GOT3 (cell line): ENCODE results near the gene SPRR2B.
"Not testable (repeated sequence)": the region's sequence is repeated elsewhere in the genome, so short reads cannot be mapped to it uniquely, and the experiment has no call there.

Experiments used
- DNase-seq: peaks from one replicate; lab custom pipeline; 2025; ENCODE audit warnings: mixed read lengths; lab: John Stamatoyannopoulos, UW

Gene SPRR2B

DNA sequence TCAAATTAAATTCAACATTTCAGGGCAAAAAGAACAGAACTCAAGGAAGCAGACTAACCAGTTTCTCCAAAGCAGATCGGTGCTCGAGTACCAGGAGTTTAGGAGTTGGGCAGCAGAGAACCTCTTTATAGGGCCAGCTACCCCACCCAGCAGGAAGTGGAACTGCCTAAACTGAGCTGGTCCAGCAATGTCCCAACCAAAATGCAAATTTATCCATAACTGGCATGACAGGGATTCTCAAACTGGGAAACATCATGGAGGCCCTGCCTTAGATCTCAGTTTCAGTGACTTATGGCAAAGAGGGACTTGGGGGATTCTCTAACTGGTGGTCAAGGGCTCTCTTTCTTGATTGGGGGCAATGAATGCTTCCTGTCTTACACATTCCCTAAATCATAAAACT is at the start of gene SPRR2B:
Gene SPRR2B (minus strand): TSS at position 101 of the 400 bp plus-strand sequence. CDS start 772 bp downstream, outside the sequence.
- no peak for DNase-seq

DNA sequence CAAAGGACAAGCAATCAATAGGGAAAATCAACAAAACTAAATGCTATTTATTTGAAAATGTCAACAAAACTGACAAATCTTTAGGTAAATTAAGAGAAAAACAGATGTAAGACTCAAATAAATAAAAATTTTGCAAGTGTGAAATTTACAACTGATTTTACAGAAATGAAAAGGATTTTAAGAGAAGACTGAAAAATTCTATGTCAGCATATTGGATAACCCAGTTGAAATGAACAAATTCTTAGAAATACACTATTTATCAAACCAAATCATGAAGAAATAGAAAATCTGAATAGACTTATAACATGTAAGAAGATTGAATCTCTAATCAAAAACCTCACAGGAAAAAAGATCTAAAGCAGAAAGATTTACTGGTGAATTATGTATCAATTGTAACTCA is 49.5 kb upstream of the SPRR2B start:
- no peak for DNase-seq

DNA sequence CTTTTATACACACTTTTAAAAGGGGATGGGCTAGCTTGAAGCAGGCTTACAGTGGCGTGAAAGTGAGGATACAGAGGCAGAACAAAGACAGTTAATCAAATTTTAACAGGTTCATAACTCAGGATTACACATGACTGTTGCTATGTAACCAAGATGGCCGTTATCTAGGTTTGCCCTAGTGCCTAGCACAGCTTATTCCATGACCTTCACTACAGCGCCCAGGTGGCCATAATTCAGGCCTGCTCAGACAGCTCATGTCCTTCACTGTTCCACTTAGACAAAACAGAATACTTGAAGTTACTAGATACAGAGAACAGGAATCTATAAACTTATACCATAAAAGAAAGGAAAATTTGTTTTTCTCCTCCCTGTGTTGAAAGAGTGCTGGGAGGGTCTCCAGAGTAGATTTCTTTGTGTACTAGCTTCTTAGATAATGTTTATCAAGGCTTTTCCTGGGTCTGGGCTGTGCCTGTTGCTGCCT is 48.1 kb upstream of the SPRR2B start:
- no peak for DNase-seq

DNA sequence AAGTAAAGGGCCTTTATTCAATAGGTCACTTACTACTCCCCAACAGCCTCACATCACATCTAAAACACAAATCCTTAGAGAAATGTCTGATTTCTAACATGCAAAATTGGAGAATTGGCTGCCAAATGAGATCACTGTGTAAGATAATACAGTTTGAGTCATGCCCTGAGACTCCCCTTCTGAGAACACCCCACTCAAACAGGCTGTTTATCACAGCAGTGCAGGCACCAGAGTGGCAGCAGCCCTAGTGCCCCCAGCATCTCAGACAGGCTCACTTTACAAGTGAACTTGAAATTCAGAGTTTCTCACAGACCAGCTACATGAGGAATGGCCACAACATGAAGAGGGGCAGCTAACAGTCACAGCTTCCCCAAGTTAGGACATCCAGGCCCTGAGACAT is 43.9 kb upstream of the SPRR2B start:
- DNase-seq = not testable (repeated sequence)

DNA sequence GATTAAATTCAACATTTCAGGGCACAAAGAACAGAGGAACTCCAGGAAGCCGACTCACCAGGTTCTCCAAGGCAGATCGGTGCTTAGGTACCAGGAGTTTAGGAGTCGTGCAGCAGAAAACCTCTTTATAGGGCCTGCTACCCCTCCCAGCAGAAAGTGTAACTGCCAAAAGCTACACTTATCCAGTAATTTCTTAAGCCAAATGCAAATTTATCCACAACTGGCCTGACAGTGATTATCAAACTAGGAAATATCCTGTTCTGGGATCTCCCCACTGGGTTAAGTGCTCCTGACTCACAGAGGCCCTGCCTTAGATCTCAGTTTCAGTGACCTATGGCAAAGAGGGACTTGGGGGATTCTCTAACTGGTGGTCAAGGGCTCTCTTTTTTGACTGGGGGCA is 42.0 kb upstream of the SPRR2B start, which contains the start of gene SPRR2F:
Gene SPRR2F (minus strand): TSS at position 101 of the 400 bp plus-strand sequence. CDS start 783 bp downstream, outside the sequence.
- no peak for DNase-seq

DNA sequence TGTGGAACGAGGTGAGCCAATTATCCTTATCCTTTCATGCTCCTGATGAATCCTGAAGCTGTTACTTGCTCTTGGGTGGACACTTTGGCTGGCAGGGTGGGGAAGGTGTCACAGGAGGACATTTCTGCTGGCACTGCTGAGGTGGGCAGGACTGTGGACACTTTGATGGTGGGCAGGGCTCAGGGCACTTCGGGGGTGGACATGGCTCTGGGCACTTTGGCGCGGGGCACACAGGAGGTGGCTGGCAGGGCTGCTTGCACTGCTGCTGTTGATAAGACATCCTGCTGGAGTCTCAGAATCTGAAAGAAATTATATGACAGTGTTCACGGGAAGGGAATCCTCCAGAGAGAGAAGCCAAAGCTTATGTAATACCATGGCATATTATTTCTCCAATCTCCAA is 41.0 kb upstream of the SPRR2B start:
- DNase-seq = not testable (repeated sequence)

DNA sequence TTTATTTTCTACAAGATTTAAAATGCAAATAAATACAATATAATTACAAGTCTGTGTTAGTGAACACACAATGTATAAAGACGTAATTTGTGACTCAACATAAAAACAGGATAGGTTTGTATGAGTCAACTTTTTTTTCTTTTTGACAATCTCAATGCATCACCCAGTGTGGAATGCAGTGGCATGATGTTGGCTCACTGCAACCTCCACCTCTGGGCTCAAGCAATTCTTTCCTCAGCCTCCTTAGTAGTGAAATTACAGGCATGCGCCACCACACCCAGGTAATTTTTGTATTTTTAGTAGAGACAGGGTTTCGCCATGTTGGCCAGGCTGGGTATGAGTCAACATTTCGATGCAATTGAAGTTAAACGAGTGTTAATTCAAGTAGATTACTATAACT is 28.8 kb upstream of the SPRR2B start:
- no peak for DNase-seq

DNA sequence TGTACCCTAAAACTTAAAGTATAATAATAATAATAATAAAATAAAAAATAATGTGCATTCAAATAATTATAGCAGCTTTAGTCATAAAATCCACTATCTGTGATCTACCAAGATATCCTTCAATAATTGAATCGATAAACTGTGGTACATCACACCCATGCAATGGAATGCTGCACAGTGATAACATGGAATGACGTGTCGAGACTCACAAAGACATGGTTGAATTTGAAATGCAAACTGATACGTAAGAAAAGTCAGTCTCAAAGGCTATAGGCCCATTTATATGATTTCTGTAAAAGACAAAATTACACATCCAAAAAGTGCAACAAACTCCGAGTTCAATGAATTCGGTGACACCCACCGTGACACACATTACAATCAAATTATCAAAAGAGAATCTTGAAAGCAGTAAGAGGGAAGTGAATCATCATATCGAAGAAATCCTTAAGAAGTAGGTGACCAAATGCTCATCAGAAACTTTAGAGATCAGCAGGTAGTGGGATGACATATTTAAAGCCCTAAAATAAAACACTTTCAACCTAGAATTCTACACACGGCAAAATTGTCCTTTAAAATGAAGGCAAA is 28.1 kb upstream of the SPRR2B start:
- DNase-seq = no peak

DNA sequence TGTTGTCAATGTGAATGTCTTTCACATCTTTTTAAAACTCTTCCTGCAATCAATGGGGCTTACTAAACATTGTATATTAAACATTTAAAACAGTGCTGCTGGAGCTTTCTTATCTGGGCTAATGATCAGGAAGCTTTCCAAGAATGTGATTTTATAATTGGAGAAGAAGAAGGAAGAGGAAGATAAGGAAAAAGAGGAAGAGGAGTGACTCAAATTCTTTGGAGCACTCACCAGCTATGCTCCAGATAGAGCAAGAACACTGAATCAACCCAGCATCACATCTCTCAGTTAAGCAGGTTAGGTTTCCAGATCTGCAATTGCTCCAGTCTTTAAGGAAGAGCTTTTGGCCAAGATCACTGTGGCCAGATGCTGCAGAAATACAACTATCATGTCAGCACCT is 24.4 kb upstream of the SPRR2B start:
- no peak for DNase-seq

DNA sequence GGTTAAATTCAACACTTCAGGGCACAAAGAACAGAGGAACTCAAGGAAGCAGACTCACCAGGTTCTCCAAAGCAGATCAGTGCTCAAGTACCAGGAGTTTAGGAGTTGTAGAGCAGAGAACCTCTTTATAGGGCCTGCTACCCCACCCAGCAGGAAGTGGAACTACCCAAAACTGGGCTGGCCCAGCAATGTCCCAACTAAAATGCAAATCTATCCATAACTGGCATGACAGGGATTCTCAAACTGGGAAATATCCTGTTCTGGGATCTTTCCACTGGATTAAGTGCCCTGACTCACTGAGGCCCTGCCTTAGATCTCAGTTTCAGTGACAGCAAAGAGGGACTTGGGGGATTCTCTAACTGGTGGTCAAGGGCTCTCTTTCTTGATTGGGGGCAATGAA is 23.0 kb upstream of the SPRR2B start, which contains the start of gene SPRR2E:
Gene SPRR2E (minus strand): TSS at position 101 of the 400 bp plus-strand sequence. CDS start 775 bp downstream, outside the sequence.
- DNase-seq = no peak

DNA sequence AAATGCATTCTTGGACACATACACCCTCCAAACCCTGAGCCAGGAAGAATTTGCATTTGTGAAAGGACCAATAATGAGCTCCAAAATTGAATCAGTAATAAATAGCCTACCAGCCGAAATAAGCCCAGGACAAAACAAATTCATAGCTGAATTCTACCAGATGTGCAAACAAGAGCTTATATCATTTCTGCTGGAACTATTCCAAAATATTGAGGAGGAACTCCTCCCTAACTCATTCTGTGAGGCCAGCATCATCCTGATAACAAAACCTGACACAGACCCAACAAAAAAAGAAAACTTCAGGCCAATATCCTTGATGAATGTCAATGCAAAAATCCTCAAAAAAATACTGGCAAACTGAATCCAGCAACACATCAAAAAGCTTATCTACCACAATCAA is 16.2 kb upstream of the SPRR2B start:
- DNase-seq = no peak

DNA sequence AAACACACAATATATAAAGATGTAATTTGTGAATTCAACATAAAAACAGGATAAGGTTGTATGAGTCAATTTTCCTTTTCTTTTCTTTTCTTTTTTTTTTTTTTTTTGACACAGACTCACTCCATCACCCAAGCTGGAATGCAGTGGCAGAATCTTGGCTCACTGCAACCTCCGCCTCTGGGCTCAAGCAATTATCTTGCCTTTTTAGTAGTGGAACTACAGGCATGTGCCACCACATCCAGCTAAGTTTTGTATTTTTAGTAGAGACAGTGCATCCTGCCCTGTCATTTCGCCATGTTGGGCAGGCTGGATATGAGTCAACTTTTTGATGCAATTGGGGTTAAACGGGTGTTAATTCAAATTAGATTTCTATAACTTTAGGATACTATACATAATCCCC is 10.3 kb upstream of the SPRR2B start:
- DNase-seq = no peak

DNA sequence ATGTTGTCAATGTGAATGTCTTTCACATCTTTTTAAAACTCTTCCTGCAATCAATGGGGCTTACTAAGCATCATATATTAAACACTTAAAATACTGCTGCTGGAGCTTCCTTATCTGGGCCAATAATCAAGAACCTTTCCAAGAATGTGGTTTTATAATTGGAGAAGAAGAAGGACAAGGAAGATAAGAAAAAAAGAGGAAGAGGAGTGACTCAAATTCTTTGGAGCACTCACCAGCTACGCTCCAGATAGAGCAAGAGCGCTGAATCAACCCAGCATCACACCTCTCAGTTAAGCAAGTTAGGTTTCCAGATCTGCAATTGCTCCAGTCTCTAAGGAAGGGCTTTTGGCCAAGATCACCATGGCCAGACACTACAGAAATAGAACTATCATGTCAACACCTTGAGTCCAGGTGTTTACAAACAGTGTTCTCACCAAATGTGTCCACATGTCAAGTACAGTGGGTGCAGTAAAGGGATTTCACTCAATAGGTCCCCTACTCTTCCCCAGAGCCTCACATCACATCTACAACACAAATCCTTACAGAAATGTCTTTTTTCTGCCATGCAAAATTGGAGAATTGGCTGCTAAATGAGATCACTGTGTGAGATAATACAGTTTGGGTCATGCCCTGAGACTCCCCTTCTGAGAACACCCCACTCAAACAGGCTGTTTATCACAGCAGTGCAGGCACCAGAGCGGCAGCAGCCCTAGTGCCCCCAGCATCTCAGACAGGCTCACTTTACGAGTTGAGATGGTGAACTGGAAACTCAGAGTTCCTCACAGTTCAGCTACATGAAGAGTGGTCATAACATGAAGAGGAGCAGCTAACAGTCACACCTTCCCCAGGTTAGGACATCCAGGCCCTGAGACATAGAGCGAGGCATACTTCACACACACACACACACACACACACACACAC is 1.7 kb upstream of the SPRR2B start:
- no peak for DNase-seq

DNA sequence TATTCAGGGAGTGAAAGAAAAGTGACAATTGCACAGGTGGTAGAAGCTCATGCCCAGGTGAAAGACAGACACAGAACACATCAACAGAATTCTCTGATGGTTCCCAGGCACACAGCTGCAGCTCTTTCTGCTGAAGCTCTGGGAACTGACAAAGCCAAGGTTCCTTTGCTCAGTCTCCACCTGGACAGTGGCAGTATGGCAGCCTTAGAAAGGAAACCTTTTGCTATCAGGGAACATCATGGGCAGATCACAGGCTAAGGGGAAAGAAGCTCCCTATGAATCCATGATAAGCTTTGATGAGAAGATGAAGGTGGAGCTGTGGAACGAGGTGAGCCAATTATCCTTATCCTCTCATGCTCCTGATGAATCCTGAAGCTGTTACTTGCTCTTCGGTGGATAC is 1.2 kb downstream of the SPRR2B start:
- no peak for DNase-seq

DNA sequence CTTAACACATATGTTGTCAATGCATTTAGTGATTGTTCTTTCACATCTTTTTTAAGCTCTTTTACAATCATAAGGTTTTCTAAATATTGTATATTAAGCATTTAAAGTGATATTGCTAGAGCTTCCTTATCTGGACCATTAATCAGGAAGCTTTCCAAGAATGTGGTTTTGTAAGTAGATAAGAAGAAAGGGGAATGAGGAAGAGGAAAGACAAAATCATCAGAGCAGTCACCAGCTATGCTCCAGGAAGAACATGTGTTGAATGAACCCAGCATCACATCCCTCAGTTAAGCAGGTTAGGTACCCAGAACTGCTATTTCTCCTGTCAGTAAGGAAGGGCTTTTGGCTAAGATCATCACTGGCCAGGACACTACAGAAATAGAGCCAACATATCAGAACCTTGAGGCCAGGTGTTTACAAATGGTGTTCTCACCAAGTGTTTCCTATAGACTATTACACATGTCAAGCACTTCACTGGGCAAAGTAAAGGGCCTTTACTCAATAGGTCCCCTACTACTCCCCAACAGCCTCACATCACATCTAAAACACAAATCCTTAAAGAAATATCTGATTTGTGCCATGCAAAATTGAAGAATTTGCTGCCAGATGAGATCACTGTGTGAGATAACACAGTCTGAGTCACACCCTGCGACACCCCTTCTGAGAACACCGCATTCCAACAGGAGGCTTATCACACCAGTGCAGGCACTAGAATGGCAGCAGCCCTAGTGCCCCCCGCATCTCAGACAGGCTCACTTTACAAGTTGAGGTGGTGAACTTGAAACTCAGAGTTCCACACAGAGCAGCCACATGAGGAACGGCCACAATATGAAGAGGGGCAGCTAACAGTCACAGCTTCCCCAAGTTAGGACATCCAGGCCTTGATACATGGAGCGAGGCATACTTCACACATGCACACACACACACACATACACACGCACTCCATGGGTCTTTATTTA is 12.3 kb downstream of the SPRR2B start:
- no peak for DNase-seq

DNA sequence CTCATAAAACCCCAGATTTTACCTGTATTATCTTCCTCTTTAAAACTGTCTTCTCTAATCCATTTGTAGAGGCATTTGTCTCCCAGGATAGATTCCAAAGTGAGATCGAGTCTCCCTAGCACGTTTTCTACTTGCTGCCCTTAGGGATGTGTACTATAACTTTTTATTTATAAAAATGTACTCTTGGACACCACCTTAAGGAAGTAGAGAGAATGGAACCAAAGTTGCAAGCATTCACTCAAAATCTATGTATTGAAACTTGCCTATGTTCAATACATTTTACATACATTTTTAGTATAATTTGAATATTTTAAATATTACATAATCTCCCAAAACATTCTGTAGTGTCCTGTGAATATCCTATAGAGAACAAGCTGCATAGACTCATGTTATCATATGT is 13.3 kb downstream of the SPRR2B start:
- no peak for DNase-seq

DNA sequence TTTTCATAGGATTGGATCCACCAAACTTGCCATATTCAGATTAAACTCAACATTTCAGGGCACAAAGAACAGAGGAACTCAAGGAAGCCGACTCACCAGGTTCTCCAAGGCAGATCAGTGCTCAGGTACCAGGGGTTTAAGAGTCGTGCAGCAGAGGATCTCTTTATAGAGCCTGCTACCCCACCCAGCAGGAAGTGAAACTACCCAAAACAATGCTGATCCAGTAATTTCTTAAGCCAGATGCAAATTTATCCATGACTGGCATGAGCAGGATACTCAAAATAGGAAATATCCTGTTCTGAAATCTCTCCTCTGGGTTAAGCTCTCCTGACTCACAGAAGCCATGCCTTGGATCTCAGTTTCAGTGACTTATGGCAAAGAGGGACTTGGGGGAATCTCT is 14.0 kb downstream of the SPRR2B start, which contains the start of gene SPRR2A:
Gene SPRR2A (minus strand): TSS at position 138 of the 400 bp plus-strand sequence. CDS start 777 bp downstream, outside the sequence.
- no peak for DNase-seq

DNA sequence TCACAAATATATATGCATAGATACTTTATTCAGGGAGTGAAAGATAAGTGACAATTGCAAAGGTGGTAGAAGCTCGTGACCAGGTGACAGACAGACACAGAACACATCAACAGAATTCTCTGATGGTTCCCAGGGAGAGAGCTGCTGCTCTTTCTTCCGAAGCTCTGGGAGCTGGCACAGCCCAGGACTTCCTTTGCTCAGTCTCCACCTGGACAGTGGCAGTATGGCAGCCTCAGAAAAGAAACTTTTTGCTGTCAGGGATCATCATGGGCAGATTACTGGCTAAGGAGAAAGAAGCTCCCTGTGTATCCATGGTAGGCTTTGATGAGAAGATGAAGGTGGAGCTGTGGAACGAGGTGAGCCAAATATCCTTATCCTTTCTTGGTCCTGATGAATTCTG is 15.3 kb downstream of the SPRR2B start:
- not testable (repeated sequence) for DNase-seq

DNA sequence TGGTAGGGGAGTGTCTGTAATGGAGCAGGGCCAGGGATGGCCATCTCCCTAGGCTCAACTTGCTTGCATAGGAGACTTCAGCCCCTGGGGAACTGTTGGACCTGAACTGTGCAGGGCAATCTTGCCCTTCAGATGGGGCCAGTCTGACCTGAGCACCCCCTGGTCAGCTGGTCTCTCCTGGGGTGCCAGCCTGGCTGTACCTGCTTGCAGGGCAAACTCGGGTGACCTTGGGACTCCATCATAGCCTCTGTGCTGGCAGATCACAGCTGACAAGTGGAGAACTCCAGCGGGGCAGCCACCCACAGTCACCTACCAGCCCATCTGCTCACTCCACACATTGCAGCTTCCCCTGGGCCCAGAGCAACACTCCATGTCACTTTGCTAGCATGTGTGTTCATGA is 22.2 kb downstream of the SPRR2B start:
- DNase-seq = no peak

DNA sequence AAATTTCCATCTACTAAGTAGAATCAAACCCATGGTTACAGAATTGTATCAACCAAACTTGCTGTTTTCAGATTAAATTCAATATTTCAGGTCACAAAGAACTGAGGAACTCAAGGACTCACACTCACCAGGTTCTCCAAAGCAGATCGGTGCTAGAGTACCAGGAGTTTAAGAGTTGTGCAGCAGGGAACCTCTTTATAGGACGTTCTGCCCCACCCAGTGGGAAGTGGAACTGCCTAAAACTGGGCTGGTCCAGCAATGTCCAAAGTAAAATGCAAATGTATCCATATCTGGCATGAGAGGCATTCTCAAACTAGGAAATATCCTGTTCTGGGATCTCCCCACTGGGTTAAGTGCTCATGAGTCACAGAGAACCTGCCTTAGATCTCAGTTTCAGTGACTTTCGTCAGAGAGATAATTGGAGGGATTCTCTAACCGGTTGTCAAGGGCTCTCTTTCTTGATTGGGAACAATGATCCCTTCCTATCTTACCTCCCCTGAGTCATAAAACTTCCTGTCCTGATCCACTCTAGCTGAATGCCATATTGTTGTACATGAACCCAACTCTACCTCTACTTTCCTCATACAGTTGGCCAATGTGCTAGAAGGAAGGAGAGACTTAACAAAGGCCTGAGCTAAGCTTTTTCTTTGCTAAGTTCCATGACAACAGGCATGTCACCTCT is 30.3 kb downstream of the SPRR2B start, which contains the start of gene SPRR2D:
Gene SPRR2D (minus strand): TSS at position 171 of the 682 bp plus-strand sequence. CDS start 774 bp downstream, outside the sequence.
- no peak for DNase-seq

DNA sequence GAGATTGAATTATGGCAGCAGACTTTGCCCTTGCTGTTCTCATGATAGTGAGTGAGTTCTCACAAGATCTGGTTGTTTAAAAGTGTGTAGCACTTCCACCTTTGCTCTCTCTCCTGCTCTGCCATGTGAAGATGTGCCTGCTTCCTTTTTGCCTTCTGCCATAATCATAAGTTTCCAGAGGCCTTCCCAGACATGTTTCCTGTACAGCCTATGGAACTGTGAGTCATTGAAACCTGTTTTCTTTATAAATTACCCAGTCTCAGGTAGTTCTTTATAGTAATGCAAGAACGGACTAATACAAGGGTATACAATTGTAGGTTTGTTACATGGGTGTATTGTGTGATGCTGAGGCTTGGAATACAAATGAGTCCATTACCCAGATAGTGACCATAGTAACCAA is 36.2 kb downstream of the SPRR2B start:
- no peak for DNase-seq
